ENCODE results near the gene DENND4C.
A peak's percentile ranks its signal among the peaks of the same experiment; 100 is the strongest.
"Not testable (repeated sequence)": the region's sequence is repeated elsewhere in the genome, so short reads cannot be mapped to it uniquely, and the experiment has no call there.

Gene DENND4C

GRCh38 chr9:19372567-19372966, 142.1 kb downstream of the DENND4C start:
- no peak for DNase-seq (ENCODE audit: low spot score)

- no peak for DNase-seq (ENCODE audit: low spot score)
Measured at GRCh38 chr9:19373527-19373926, 143.0 kb downstream of the DENND4C start.

- DNase-seq (ENCODE audit: low spot score) = no peak
Measured at GRCh38 chr9:19375538-19375937, 145.0 kb downstream of the DENND4C start.

- DNase-seq (ENCODE audit: low spot score) = no peak
Measured at GRCh38 chr9:19376931-19377330, 146.4 kb downstream of the DENND4C start.

GRCh38 chr9:19378164-19378563, 147.7 kb downstream of the DENND4C start:
- no peak for DNase-seq (ENCODE audit: low spot score)

GRCh38 chr9:19378647-19379046, 148.2 kb downstream of the DENND4C start:
- no peak for DNase-seq (ENCODE audit: low spot score)

GRCh38 chr9:19379283-19379682, 148.8 kb downstream of the DENND4C start:
- DNase-seq (ENCODE audit: low spot score) = no peak

GRCh38 chr9:19379697-19380046, 149.2 kb downstream of the DENND4C start:
- no peak for DNase-seq (ENCODE audit: low spot score)

- DNase-seq (ENCODE audit: low spot score) = no peak
Measured at GRCh38 chr9:19380826-19381075, 150.3 kb downstream of the DENND4C start.

GRCh38 chr9:19381656-19382055, 151.2 kb downstream of the DENND4C start:
- DNase-seq (ENCODE audit: low spot score) = no peak

GRCh38 chr9:19385212-19385611, 154.7 kb downstream of the DENND4C start:
- not testable (repeated sequence) for DNase-seq (ENCODE audit: low spot score)

- DNase-seq (ENCODE audit: low spot score) = peak; percentile 82
Measured at GRCh38 chr9:19385786-19386501, 155.5 kb downstream of the DENND4C start.

GRCh38 chr9:19386502-19387044, 156.1 kb downstream of the DENND4C start:
- DNase-seq (ENCODE audit: low spot score) = no peak

- DNase-seq (ENCODE audit: low spot score) = no peak
Measured at GRCh38 chr9:19387317-19387716, 156.8 kb downstream of the DENND4C start.

- DNase-seq (ENCODE audit: low spot score) = not testable (repeated sequence)
Measured at GRCh38 chr9:19389539-19389938, 159.0 kb downstream of the DENND4C start.

- no peak for DNase-seq (ENCODE audit: low spot score)
Measured at GRCh38 chr9:19397845-19398244, 167.4 kb downstream of the DENND4C start.

- DNase-seq (ENCODE audit: low spot score) = not testable (repeated sequence)
Measured at GRCh38 chr9:19403231-19403630, 172.7 kb downstream of the DENND4C start.

GRCh38 chr9:19404283-19405075, 174.0 kb downstream of the DENND4C start:
- no peak for DNase-seq (ENCODE audit: low spot score)

- DNase-seq (ENCODE audit: low spot score) = no peak
Measured at GRCh38 chr9:19405771-19406170, 175.3 kb downstream of the DENND4C start.

- no peak for DNase-seq (ENCODE audit: low spot score)
Measured at GRCh38 chr9:19408316-19408692, 177.8 kb downstream of the DENND4C start.

GRCh38 chr9:19408693-19409400, 178.4 kb downstream of the DENND4C start, which contains the start of gene ACER2:
Gene ACER2 (plus strand): TSS chr9:19409009. CDS start chr9:19409085, 76 bp downstream.
- peak; percentile 85 for DNase-seq (ENCODE audit: low spot score)

GRCh38 chr9:19409401-19410194, 179.1 kb downstream of the DENND4C start:
- DNase-seq (ENCODE audit: low spot score) = no peak

Measured in hematopoietic multipotent progenitor cell treated with erythropoietin and hydrocortisone succinate and interleukin-3 and kit ligand, for 15 days (in vitro differentiated cells).